Breast epithelium (tissue), 3 donors: ENCODE measurements around the gene HPCAL1.
A peak's percentile ranks its signal among the peaks of the same experiment; 100 is the strongest.

ENCODE experiments used
- CTCF ChIP-seq, 3 donors: fragments of 450-650 bp; IDR thresholded peaks; one replicate each; pipeline ENCODE4 v1.5.1; 2016 to 2017; ENCODE audit warnings: antibody characterized with exemption in 3 of 3, mild to moderate bottlenecking in 3 of 3, moderate library complexity in 3 of 3
- POLR2A ChIP-seq: fragments of 450-650 bp; IDR thresholded peaks from one replicate; pipeline ENCODE4 v1.6.1; 2016; ENCODE audit warnings: antibody characterized with exemption, mild to moderate bottlenecking, moderate library complexity
- POLR2AphosphoS5 ChIP-seq, 3 donors: sonication (generic); formaldehyde crosslinking; IDR thresholded peaks; one replicate each; pipeline ENCODE4 v1.6.1; 2017; ENCODE audit warnings: antibody characterized with exemption in 3 of 3

GRCh38 chr2:10448576-10449485 is 146.1 kb downstream of the HPCAL1 start:
- TF ChIP-seq POLR2A (no peak), CTCF (IDR thresholded peaks at IDR 0.05) (no peak), POLR2AphosphoS5 (IDR thresholded peaks at IDR 0.05) (peak; percentile 42 to 74 (median 60))
